GM18508 (cell line): ENCODE measurements around the gene NPIPA1.
"Not testable (repeated sequence)": the region's sequence is repeated elsewhere in the genome, so short reads cannot be mapped to it uniquely, and the experiment has no call there.

Experiments used
- ATAC-seq: cut with Tn5 transposase; IDR thresholded peaks from one replicate; pipeline ENCODE4 v1.9.1; 2021; ENCODE audit warnings: moderate number of reproducible peaks; ENCODE audit not compliant: insufficient read depth, unreplicated experiment

The NPIPA1 gene

DNA sequence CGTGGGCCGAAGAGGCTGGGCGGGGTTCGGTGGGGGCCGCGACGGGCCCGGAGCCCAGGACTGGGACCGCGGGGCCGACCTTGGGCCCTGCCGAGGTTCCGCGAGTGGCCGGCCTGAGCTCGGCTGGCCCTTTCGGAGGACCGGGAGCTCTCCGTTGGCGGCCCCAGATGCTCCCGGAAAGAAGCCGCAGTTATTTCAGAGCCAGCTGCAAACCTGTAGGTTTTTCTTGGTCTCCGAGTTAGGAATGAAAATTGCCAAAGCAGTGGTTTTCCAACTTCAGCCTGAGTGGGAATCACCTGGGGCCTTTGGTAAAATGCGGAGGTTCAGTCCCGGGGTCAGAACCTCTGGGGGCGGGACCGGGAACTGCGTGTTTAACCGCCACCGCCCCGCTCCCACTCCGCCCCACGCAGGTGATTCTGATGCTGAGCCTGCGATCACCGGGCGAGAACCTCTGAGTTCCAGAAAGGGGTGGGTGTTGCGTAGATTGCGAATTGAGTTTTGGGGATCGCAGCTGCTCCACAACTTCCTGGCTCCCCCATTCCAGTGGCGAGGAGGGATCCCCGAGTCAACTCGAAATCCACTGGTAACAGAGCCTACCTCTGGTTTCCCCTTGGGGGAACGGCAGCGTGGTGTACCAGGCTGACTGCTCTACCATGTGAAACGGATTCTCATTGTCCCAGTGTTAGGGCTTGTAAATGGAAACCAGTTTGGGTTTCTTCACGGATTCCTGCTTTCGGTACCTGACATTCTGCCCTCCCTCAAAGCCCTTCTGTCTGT is 38.4 kb downstream of the NPIPA1 start:
- ATAC-seq, result not testable (repeated sequence)

DNA sequence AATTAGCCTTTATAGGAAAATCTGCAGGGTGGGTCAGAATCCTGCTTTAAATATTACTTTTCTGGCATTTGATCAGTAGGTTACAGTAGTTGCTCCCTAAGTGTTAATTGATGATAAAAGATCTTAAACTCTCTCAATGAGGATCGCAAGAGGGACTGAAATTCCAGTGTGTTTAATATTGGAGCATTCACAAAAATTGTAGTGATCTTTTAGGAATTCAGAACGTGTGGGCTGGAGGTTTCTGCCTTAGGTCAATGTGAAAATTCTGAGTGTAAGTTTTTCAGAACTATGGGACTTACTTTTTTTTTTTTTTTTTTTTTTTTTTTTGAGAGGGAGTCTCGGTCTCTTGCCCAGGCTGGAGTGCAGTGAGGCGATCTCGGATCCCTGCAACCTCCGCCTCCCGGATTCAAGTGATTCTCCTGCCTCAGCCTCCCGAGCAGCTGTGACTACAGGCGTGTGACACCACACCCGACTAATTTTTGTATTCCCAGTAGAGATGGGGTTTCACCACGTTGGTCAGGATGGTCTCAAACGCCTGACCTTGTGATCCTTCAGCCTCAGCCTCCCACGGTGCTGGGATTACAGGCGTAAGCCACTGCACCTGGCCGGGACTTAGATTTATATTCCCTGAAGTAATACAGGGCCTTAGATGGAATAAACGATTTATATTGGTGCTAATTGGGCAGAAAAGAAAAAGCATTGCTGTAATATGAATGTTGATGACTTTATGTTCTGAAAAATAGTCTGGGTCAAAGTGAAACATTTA is 39.9 kb downstream of the NPIPA1 start:
- ATAC-seq, result not testable (repeated sequence)

DNA sequence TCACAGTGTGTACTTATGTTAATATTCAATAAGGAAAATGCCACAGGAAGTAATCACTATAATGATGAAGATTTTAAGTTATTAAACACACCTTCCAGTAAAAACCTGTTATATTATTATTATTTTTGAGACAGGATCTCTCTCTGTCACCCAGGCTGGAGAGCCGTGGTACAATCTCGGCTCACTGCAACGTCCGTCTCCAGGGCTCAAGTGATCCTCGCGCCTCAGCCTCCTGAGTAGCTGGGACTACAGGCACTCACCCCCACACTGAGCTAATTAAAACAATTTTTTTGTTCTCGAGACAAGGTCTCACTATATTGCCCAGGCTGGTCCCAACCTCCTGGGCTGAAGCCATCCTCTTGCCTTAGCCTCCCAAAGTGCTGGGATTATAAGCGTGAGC is 41.0 kb downstream of the NPIPA1 start:
- ATAC-seq, result not testable (repeated sequence)

DNA sequence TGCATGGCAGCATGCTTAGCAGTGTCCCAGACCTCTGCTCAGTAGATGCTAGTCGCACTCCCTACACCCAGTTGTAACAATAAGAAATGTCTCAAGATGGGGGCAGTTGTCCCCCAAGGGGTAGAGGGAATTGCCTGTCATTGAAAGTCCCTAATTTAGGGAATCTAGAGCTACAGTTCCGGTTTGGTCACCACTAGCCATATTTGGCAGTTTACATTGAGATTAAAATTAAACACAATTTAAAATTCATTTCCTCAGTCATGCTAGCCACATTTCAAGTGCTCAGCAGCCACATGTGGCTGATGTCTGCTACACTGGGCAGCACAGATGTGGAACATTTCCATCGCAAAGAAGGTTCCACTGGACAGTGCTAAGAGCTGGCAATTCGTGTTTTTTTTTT is 41.7 kb downstream of the NPIPA1 start:
- not testable (repeated sequence) for ATAC-seq

DNA sequence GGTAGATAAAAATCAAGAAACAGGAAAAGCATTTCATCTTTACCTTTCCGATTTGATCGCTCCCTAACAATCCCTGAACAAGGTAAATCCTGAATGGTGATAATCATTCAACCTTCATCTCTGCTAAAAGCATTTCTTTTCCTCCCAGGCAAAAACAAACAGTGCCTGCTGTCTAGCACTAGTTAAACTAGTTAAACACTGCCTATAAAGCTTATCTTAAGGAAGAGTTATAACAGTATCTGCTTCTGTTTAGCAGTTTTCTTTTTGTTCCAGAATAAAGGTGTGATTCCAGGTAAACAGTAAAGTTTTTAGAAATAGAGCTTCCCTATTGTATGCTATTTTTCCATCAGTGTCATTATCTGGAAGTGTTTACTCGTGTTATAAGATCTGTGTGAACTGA is 44.0 kb downstream of the NPIPA1 start:
- ATAC-seq, result not testable (repeated sequence)

DNA sequence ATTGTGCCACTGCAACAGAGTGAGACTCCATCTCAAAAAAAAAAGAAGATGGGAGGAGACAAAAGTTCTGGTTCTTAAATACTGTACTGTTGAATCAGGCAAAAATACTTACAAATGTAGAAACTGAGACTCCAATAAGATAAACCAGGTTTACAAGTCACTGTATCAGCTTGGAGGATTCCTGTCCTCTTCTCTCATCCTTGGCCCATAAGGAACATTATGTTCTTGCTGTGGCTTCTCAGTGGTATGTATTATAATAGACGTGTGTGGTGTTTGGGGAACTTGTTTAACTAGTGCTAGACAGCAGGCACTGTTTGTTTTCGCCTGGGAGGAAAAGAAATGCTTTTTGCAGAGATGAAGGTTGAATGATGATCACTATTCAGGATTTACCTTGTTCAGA is 45.3 kb downstream of the NPIPA1 start:
- not testable (repeated sequence) for ATAC-seq

DNA sequence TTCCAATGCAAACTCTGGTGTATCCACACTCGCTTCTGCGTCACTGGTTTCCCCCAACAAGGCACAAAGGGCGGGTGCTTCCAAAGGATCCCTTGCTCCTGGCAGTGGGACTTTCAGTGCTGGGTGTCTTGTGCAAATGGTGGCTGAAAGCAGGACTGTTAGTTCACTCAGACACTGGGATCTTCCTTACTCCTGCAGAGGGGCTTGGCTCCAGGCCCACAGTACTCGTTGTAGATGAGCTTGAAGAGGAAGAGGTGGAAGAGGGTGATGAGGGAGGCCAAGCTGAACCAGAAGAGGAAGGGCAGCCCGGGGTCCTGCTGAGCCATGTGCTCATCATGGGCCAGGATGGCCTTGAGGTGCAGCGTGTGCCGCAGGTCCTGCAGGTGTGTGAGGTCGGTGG is 50.8 kb downstream of the NPIPA1 start:
- not testable (repeated sequence) for ATAC-seq

DNA sequence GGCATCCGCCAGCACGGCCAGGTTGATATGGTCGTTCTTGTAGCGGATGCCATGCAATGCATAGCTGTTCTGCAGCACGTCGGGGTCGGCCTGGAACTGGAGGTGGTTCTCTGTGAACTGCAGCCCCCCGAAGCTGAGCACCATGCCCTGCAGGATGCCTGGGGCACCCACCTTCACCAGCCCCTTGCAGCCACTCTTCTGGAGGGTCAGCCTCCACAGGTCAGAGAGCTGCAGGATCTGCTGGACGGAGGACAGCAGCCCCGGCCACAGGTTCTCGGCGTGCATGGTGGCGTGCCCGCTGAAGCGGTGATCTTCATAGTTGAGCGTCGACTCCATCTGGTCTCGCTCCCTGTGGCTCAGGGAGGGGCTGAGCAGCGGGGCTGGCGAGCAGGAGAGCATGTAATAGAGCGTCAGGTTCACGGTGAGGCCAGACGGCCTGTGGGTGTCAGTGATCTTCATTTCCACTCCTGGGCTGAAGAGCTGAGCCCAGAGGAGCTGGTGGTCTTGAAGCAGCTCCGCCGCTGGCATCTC is 51.5 kb downstream of the NPIPA1 start:
- not testable (repeated sequence) for ATAC-seq

DNA sequence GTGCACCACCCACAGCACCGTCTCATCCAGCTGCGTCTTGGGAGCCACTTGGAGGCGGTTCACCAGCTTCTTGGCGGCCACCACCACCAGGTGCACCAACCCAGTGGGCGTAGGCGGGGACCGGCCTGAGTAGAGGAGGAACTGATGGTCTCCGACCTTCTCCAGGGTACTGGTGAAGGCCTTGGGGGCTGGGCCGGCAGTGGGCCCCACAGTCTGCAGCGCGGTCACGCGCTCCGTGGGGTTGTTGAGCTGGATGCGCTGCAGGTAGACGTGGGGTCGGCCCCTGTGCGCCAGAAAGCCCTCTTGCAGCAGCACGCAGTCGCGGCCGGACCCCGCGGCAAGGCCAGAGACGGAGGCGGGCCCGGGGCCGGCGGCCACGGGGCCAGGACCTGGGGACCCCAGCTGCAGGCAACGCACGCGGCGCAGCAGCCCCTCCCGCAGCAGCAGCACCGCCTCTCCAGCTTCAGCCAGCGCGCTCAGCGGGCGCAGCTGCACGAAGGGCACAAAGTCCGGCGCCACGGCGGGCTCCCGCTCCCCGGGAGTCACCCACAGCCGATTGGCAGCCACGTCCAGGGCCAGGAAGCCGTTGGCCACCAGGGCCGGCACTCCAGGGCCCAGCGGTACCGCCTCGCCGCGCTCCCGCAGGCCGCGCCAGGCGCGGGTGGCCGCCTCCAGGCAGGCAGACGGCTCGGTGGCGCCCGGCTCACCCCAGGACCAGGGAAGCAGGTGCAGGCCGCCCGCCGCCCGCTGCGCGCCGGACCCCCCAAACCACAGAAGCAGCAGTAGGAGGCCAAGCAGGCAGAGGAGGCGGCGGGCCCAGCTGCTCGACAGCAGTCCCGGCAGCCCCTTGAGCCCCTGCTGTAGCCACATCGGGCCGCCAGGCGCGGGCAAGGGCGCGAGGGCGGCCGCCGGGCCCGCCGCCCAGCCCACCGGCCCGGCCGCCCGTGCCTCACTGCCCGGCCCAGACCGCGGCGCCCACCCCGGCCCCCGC is 52.3 kb downstream of the NPIPA1 start:
- not testable (repeated sequence) for ATAC-seq

DNA sequence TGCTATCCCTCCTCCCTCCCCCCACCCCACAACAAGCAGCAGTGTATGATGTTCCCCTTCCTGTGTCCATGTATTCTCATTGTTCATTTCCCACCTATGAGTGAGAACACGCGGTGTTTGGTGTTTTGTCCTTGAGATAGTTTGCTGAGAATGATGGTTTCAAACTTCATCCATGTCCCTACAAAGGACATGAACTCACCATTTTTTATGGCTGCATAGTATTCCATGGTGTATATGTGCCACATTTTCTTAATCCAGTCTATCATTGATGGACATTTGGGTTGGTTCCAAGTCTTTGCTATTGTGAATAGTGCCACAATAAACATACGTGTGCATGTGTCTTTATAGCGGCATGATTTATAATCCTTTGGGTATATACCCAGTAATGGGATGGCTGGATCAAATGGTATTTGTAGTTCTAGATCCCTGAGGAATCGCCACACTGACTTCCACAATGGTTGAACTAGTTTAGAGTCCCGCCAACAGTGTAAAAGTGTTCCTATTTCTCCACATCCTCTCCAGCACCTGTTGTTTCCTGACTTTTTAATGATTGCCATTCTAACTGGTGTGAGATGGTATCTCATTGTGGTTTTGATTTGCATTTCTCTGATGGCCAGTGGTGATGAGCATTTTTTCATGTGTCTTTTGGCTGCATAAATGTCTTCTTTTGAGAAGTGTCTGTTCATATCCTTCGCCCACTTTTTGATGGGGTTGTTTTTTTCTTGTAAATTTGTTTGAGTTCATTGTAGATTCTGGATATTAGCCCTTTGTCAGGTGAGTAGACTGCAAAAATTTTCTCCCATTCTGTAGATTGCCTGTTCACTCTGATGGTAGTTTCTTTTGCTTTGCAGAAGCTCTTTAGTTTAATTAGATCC is 56.3 kb downstream of the NPIPA1 start:
- not testable (repeated sequence) for ATAC-seq

DNA sequence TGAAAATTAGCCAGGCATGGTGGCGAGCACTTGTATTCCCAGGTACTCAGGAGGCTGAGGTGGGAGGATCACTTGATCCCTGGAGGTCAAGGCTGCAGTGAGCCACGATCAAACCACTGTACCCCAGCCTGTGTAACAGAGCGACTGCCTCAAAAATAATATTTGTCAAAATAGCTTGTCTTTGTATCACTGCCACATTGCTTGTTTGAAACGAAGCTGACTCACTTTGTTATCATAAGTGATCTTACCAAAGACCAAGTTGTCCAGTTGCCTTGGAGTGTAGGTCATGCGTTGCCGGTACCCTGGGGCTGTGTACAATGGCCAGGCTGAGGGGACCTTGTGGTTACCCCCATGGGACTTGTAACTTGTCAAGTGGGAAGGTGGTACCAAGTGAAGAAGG is 59.5 kb downstream of the NPIPA1 start:
- ATAC-seq, result not testable (repeated sequence)

DNA sequence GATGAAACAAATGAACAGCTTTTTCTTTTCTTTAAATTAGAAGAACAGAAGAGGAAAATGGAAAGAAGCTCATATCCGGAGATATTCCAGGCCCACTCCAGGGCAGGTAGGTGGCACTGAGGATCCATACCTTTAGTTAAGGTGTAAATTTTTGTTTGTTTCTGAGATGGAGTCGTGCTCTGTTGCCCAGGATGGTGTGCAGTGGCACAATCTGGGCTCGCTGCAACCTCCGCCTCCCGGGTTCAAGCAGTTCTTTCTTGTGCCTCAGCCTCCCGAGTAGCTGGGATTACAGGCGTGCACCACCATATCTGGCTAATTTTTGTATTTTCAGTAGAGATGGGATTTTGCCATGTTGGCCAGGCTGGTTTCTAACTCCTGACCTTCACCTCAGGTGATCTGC is 61.1 kb downstream of the NPIPA1 start:
- not testable (repeated sequence) for ATAC-seq

DNA sequence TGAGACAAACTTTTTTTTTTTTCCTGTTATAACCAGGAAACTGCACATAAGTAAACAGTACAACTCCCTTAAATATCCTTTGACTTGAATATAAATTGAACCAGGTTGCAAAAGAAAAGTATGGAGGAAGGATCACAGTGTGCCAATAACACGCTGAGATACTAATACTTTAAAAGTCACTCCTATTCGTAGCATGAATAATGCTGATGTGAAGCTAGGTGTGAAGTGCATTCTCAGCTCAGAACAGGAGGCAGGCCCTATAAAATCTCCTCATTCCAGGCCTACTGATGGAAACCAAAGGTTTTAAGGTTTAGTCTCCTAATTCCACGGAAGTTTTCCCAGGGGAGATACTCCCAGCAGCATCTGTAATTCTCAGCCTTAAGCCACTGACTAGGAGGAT is 62.6 kb downstream of the NPIPA1 start:
- ATAC-seq, result not testable (repeated sequence)
